Activated T-cell treated with anti-CD3 and anti-CD28 coated beads, Interleukin-2, amount 50 U/mL, for 24 hours (primary cell): ENCODE measurements around the gene NPBWR2.

ENCODE experiments used
- DNase-seq: peaks from one replicate; pipeline ENCODE4 v3.0.0-alpha.2; 2020
- H3K27ac Mint-ChIP-seq: 2 replicates; pipeline ENCODE4 v1.8.0; 2020; ENCODE audit warnings: mild to moderate bottlenecking, mixed read lengths
- H3K27me3 Mint-ChIP-seq: 2 replicates; pipeline ENCODE4 v1.8.0; 2020; ENCODE audit warnings: mixed read lengths
- H3K36me3 Mint-ChIP-seq: 2 replicates; pipeline ENCODE4 v1.8.0; 2020; ENCODE audit warnings: low read depth, mixed read lengths
- H3K4me1 Mint-ChIP-seq: 2 replicates; pipeline ENCODE4 v1.8.0; 2020; ENCODE audit warnings: low read depth, mixed read lengths
- H3K4me3 Mint-ChIP-seq: 2 replicates; pipeline ENCODE4 v1.8.0; 2020; ENCODE audit warnings: mild to moderate bottlenecking, moderate library complexity, mixed read lengths
- H3K9me3 Mint-ChIP-seq: 2 replicates; pipeline ENCODE4 v1.8.0; 2020; ENCODE audit warnings: mixed read lengths

NPBWR2 gene

GRCh38 chr20:64146936-64147477 lies 39.6 kb upstream of the NPBWR2 start:
- Mint-ChIP-seq H3K36me3 (no peaks in the 10 kb centered on the region), H3K4me1 (no peaks in the 10 kb centered on the region), H3K9me3 (peaks cover 13% of the 10 kb centered on the region), H3K27ac (no peak overlapping the region), H3K27me3 (peaks cover 3% of the 10 kb centered on the region), H3K4me3 (no peak overlapping the region)
- DNase-seq: no peak

DNA sequence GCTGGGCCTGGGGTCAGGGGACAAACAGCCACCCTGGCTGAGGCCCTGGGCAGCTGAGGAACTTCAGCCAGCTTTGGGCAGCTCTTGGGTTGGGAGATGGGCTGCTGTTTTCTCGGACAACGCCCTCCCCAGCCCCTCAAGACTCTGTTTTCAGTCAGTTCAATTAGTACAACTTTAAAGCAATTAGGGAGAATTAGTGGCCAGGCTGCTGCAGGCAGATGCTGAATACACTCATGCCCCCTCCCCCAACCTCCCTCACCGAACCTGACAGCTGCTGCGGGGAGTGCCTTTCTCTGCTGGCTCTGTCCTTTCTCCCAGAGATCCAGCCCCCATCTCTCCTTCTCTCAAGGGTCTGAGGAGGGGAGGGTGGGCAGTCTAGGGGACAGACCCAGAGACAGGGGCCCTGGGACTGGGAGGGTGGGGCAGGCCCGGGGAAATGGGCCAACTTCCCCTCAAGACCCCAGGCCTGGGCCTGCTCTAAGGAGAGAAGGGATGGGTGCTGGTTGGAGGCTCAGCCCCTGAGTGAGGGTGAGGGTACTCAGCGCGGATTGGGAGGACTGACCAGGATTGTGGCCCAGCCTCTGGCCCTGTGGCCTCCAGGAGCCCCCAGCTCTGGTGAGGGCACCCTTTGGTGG lies 39.1 kb upstream of the NPBWR2 start:
- Mint-ChIP-seq H3K27ac (no peak overlapping the region), H3K4me3 (no peak overlapping the region), H3K27me3 (peaks cover 3% of the 10 kb centered on the region), H3K4me1 (no peaks in the 10 kb centered on the region), H3K36me3 (no peaks in the 10 kb centered on the region), H3K9me3 (peaks cover 13% of the 10 kb centered on the region)
- DNase-seq: no peak

DNA sequence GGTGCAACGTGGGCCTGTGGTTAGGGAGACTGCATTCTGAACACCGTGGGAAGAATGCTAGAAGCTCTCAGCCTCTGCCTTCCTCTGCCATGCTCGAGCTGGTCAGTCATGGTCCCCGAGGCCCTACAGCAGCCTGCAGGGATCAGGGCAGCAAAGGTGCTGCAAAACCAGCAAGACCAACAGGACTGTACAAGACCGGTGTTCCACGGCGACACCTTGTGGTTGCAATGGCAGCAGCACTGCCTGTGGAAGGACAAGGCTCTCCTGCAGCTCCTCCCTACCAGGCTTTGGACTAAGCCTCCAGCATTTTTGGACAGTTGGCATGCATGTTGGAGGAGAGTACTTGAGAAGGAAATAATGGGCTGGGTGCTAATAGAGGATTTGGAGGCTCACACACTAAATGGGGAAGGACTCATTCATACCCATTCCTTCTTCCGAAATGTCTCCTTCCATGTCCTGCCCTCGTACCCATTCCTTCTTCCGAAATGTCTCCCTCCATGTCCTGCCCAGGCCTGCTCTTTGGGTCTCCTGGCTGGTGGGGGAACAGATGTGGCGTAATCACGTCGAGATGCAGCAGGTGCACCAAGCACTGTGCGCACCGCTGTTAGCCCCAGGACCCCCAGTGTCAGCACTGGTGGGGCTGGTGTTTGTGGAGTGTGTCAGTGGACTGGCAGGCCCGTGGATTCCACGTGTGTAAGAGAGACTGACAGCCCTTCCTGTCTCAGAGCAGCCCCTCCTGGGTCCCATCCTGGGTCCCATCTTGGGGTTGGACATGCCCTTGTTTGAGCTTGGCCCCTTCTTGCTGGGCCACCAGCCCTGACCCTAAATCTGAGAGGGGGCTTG lies 38.3 kb upstream of the NPBWR2 start:
- Mint-ChIP-seq H3K4me3 (no peak overlapping the region), H3K36me3 (no peaks in the 10 kb centered on the region), H3K27me3 (peaks cover 3% of the 10 kb centered on the region), H3K4me1 (no peaks in the 10 kb centered on the region), H3K9me3 (peaks cover 13% of the 10 kb centered on the region), H3K27ac (no peak overlapping the region)
- no peak for DNase-seq

GRCh38 chr20:64144144-64144912 lies 37.0 kb upstream of the NPBWR2 start:
- Mint-ChIP-seq H3K4me1 (no peaks in the 10 kb centered on the region), H3K4me3 (no peak overlapping the region), H3K27ac (no peak overlapping the region), H3K27me3 (peaks cover 3% of the 10 kb centered on the region), H3K9me3 (peaks cover 13% of the 10 kb centered on the region), H3K36me3 (no peaks in the 10 kb centered on the region)
- DNase-seq: no peak

GRCh38 chr20:64143018-64143801 lies 35.8 kb upstream of the NPBWR2 start:
- H3K27ac Mint-ChIP-seq: no peak overlapping the region
- no peak overlapping the region for H3K4me3 Mint-ChIP-seq
- peaks cover 13% of the 10 kb centered on the region for H3K9me3 Mint-ChIP-seq
- no peak for DNase-seq
- no peaks in the 10 kb centered on the region for H3K4me1 Mint-ChIP-seq
- no peaks in the 10 kb centered on the region for H3K36me3 Mint-ChIP-seq
- H3K27me3 Mint-ChIP-seq: peaks cover 3% of the 10 kb centered on the region

GRCh38 chr20:64142590-64142989 lies 35.2 kb upstream of the NPBWR2 start:
- no peak overlapping the region for H3K4me3 Mint-ChIP-seq
- no peak for DNase-seq
- no peaks in the 10 kb centered on the region for H3K36me3 Mint-ChIP-seq
- H3K4me1 Mint-ChIP-seq: no peaks in the 10 kb centered on the region
- peaks cover 13% of the 10 kb centered on the region for H3K9me3 Mint-ChIP-seq
- peaks cover 3% of the 10 kb centered on the region for H3K27me3 Mint-ChIP-seq
- H3K27ac Mint-ChIP-seq: no peak overlapping the region

DNA sequence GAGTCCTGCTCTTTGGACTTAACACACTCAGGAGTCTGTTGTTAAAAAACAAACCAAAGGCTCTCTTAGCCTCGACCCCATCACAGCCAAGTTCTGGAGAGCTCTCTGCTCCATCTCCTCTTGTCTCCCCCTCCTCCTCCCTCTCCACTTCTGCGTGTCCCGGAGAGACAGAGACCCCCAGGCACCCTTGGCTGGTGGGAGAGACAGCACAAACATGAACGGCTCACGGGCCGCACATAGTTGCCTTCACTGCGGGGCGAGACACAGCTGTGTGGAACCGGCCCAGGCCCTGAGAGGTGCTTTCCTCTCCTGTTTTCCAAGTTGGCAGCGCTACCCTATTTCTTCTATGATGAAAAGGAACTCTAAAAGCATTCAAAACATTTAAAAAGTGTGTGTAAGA lies 33.6 kb upstream of the NPBWR2 start:
- H3K27me3 Mint-ChIP-seq: peaks cover 2% of the 10 kb centered on the region

DNA sequence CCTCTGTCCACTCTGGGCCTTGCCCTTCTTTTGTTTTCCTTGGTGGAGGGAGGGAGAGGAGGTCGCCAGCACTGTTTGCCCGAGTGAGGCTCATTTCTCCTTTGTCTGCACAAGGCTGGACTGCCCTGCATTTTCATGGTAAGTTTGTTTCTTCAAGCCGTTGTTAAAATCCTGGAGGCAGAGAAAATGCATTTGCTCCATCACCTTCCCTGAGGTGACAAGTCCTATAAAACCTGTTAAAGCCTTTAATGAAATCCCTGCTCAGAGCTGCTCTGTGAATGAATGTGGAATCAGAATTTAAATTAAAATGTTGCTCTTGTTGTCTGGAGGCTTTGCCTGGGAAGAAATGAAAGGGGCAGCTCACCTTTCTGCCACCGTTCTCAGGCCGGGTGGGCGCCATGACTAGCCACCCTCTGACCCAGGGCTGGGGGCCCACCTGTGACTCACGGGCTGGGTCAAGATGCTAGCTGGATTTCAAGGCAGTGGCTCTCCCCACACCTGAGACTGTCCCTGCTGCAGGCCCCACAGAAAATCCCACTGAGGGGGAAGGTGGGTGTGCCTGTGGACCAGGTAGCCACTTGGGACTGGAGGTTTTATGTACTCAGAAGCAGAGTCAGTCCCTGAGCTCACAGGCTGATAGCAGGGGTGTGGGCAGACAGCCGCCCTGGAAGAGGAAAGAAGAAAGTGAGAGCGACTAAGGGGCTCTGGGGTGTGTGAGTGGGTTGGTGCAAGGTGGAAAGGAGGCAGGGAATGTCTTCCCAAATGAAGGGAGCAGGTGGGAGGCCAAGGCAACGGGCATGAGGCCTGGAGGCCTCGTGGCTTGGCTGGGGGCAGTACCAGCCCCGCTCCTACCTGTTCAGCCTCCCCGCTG lies 32.9 kb upstream of the NPBWR2 start:
- Mint-ChIP-seq H3K4me3 (no peak overlapping the region), H3K9me3 (peaks cover 11% of the 10 kb centered on the region), H3K27me3 (peaks cover 9% of the 10 kb centered on the region), H3K36me3 (no peaks in the 10 kb centered on the region), H3K4me1 (no peaks in the 10 kb centered on the region), H3K27ac (no peak overlapping the region)
- DNase-seq: no peak

More for the DNA sequence above, 33.6 kb upstream of the NPBWR2 start:
- DNase-seq: no peak
- Mint-ChIP-seq H3K4me1 (no peaks in the 10 kb centered on the region), H3K36me3 (no peaks in the 10 kb centered on the region), H3K27ac (no peak overlapping the region), H3K9me3 (peaks cover 13% of the 10 kb centered on the region), H3K4me3 (no peak overlapping the region)

DNA sequence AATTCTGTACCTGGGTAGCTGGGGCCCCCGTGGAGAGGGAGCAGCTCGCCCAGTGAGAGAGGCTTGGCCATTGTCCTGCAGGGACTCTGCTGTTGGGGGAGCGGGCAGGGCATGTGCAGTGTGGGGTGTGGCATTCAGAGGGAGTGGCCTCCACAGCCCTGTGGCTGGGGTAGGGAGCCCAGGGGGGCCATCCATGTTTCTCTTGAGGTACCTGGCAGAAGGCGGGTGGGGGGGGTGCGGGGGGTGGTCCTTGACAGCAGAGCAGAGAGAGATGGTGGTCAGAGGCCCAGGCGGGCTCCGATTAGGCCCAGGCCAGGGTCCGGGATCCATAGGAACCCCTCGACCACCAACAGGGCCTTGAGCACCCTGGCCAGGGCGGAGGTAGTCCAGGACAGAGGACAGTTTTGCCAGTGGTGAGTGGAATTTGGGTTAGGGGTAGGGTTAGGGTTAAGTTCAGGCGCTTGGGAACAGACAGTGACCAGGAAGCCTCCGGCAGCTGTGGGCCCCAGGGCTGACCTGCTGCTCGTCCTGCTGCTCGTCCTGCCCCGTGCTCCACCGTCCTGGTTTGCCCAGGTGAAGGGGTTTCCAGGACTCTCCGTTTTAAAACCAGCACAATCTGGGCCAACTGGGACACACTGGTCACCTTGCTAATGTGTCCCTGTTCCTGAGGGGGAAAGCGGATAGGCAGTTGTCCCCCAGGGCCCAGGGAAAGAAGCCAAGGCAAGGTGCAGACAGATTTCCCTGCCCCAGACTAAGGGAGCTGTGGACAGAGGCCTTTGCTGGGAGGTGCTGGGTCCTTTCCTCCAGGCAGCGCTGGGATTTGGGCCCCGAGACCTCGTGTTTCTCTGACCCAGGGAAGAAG lies 32.1 kb upstream of the NPBWR2 start:
- peaks cover 5% of the 10 kb centered on the region for H3K9me3 Mint-ChIP-seq
- no peaks in the 10 kb centered on the region for H3K36me3 Mint-ChIP-seq
- no peaks in the 10 kb centered on the region for H3K4me1 Mint-ChIP-seq
- peaks cover 9% of the 10 kb centered on the region for H3K27me3 Mint-ChIP-seq
- H3K27ac Mint-ChIP-seq: no peak overlapping the region
- H3K4me3 Mint-ChIP-seq: no peak overlapping the region
- DNase-seq: no peak

- Mint-ChIP-seq H3K4me3 (no peak overlapping the region), H3K36me3 (no peaks in the 10 kb centered on the region), H3K4me1 (no peaks in the 10 kb centered on the region), H3K27ac (no peak overlapping the region), H3K9me3 (no peaks in the 10 kb centered on the region), H3K27me3 (peaks cover 9% of the 10 kb centered on the region)
- DNase-seq: no peak
These were observed 31.0 kb upstream of the NPBWR2 start for GRCh38 chr20:64138276-64138815.

- Mint-ChIP-seq H3K4me3 (no peak overlapping the region), H3K36me3 (no peaks in the 10 kb centered on the region), H3K27ac (no peak overlapping the region), H3K27me3 (peaks cover 9% of the 10 kb centered on the region), H3K4me1 (no peaks in the 10 kb centered on the region), H3K9me3 (no peaks in the 10 kb centered on the region)
- no peak for DNase-seq
These were observed 30.2 kb upstream of the NPBWR2 start for GRCh38 chr20:64137598-64138031.

DNA sequence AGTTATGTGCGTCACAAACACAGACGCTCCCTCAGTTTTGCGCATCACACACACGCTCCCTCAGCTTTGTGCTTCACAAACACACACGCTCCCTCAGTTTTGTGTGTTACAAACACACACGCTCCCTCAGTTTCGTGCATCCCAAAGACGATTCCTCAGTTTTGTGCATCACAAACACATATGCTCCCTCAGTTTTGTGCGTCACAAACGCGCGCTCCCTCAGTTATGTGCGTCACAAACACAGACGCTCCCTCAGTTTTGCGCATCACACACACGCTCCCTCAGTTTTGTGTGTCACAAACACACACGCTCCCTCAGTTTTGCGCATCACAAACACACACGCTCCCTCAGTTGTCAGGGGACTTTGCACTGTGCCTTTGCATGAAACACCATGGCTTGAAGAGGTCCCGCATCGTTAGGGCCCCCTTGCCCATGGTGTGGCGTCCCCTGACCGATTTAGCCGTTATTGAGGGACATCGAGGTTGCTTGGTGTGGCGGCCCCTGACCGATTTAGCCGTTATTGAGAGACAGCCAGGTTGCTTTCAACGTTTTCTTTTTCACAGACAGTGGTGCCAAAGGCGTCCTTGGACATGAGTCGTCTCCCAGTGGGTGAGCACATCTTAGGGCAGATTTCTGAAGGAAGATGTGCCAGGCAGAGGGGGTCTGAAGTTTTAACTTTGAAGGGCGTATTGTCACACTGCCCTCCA lies 28.8 kb upstream of the NPBWR2 start:
- no peak for DNase-seq
- Mint-ChIP-seq H3K4me3 (no peak overlapping the region), H3K36me3 (no peaks in the 10 kb centered on the region), H3K4me1 (no peaks in the 10 kb centered on the region), H3K9me3 (no peaks in the 10 kb centered on the region), H3K27ac (no peak overlapping the region), H3K27me3 (peaks cover 10% of the 10 kb centered on the region)
